GM23338 (cell line): Measurements from ENCODE around the gene L3MBTL4. TPM values are rescaled to one million over a fixed set of nuclear protein-coding genes. Genes with fewer than 3 reads are reported as not detected.
A peak's percentile ranks its signal among the peaks of the same experiment; 100 is the strongest.

Source experiments
- ATAC-seq: fragments of 200-7000 bp; cut with Tn5 transposase; 3 replicates; pipeline ENCODE4 v1.9.1; 2020
- DNase-seq: peaks from one replicate; pipeline ENCODE4 v3.0.0-alpha.2; 2015; ENCODE audit warnings: low spot score
- H2AFZ ChIP-seq: fragments of 200-600 bp; sonication (generic); 2 replicates; pipeline ENCODE4 v1.8.0; 2016; ENCODE audit warnings: antibody characterized with exemption, mild to moderate bottlenecking, moderate library complexity
- H3F3A ChIP-seq: fragments of 200-600 bp; sonication (generic); replicated peaks from 2 replicates; pipeline ENCODE4 v1.8.0; 2017; ENCODE audit warnings: antibody characterized with exemption, mixed run types, low read depth
- H3K27ac ChIP-seq: fragments of 200-600 bp; sonication (generic); 2 replicates; pipeline ENCODE4 v1.6.1; 2016; ENCODE audit warnings: low read depth
- H3K27me3 ChIP-seq: fragments of 200-600 bp; sonication (generic); 2 replicates; pipeline ENCODE4 v1.8.0; 2016; ENCODE audit warnings: mild to moderate bottlenecking, mixed run types, moderate library complexity; ENCODE audit not compliant: insufficient read depth
- H3K36me3 ChIP-seq: fragments of 200-600 bp; sonication (generic); 2 replicates; pipeline ENCODE4 v1.8.0; 2016; ENCODE audit warnings: mild to moderate bottlenecking; ENCODE audit not compliant: insufficient read depth
- H3K4me1 ChIP-seq: fragments of 200-600 bp; sonication (generic); 2 replicates; pipeline ENCODE4 v1.8.0; 2016; ENCODE audit warnings: mild to moderate bottlenecking, moderate library complexity; ENCODE audit not compliant: insufficient read depth
- H3K4me2 ChIP-seq: fragments of 200-600 bp; sonication (generic); 2 replicates; pipeline ENCODE4 v1.7.1; 2017; ENCODE audit warnings: mixed run types
- H3K4me3 ChIP-seq: fragments of 200-600 bp; sonication (generic); 2 replicates; pipeline ENCODE4 v1.6.1; 2016; ENCODE audit warnings: mixed run types
- H3K79me2 ChIP-seq: fragments of 200-600 bp; sonication (generic); replicated peaks from 2 replicates; pipeline ENCODE4 v1.8.0; 2017; ENCODE audit warnings: mild to moderate bottlenecking; ENCODE audit not compliant: insufficient read depth
- H3K9me2 ChIP-seq: fragments of 200-600 bp; sonication (generic); 2 replicates; pipeline ENCODE4 v1.8.0; 2017; ENCODE audit not compliant: insufficient read depth
- H4K20me1 ChIP-seq: fragments of 200-600 bp; sonication (generic); replicated peaks from 2 replicates; pipeline ENCODE4 v1.8.0; 2017; ENCODE audit warnings: mild to moderate bottlenecking; ENCODE audit not compliant: insufficient read depth
- H3K27ac Mint-ChIP-seq: 2 replicates; pipeline ENCODE4 v1.8.0; 2020; ENCODE audit warnings: inconsistent platforms, mild to moderate bottlenecking, moderate library complexity, mixed read lengths
- H3K27me3 Mint-ChIP-seq: 3 replicates; pipeline ENCODE4 v1.8.0; 2022; ENCODE audit warnings: low read depth, mild to moderate bottlenecking, moderate library complexity, mixed read lengths, inconsistent platforms; ENCODE audit not compliant: insufficient read depth, poor library complexity
- H3K36me3 Mint-ChIP-seq: 3 replicates; pipeline ENCODE4 v1.8.0; 2021; ENCODE audit warnings: low read depth, mild to moderate bottlenecking, inconsistent platforms, moderate library complexity, mixed read lengths
- H3K4me1 Mint-ChIP-seq: 3 replicates; pipeline ENCODE4 v1.8.0; 2020; ENCODE audit warnings: mild to moderate bottlenecking, inconsistent platforms, mixed read lengths
- H3K4me3 Mint-ChIP-seq: 3 replicates; pipeline ENCODE4 v1.8.0; 2021; ENCODE audit warnings: moderate library complexity, mild to moderate bottlenecking, inconsistent platforms, mixed read lengths
- H3K9me3 Mint-ChIP-seq: 3 replicates; pipeline ENCODE4 v1.8.0; 2020; ENCODE audit warnings: moderate library complexity, mild to moderate bottlenecking, inconsistent platforms, mixed read lengths
- CREB1 ChIP-seq: fragments of 250-450 bp; sonication (Bioruptor Pico); IDR thresholded peaks from 2 replicates; pipeline ENCODE4 v1.5.0; 2020; ENCODE audit warnings: low read depth, mild to moderate bottlenecking, moderate library complexity
- CTCF ChIP-seq, 2 experiments: fragments of 200-600 bp in 1 of 2; sonication (generic) in 1 of 2; conservative IDR thresholded peaks; 2 replicates each; pipeline versions ENCODE4 v1.5.1 to v1.6.1; 2016 to 2017; ENCODE audit warnings: antibody characterized with exemption in 2 of 2, low read depth in 2 of 2, mild to moderate bottlenecking in 2 of 2, moderate library complexity in 1 of 2
- EZH2phosphoT487 ChIP-seq: fragments of 200-600 bp; sonication (generic); IDR thresholded peaks from one replicate; pipeline ENCODE4 v1.8.1; 2018; ENCODE audit warnings: antibody characterized with exemption; ENCODE audit not compliant: unreplicated experiment
- NANOG ChIP-seq: IDR thresholded peaks from 2 replicates; pipeline ENCODE4 v1.6.1; 2016; ENCODE audit warnings: antibody characterized with exemption, borderline replicate concordance
- POLR2AphosphoS5 ChIP-seq: IDR thresholded peaks from 2 replicates; pipeline ENCODE4 v1.6.1; 2016; ENCODE audit warnings: antibody characterized with exemption, low read depth
- REST ChIP-seq: IDR thresholded peaks from one replicate; pipeline ENCODE4 v1.6.1; 2018; ENCODE audit warnings: antibody characterized with exemption; ENCODE audit not compliant: unreplicated experiment
- ZNF114 ChIP-seq: fragments of 250-450 bp; sonication (Bioruptor Pico); IDR thresholded peaks from 2 replicates; pipeline ENCODE4 v1.5.0; 2020; ENCODE audit warnings: mild to moderate bottlenecking, moderate library complexity
- polyA plus RNA-seq: library from polyadenylated mRNA; unstranded; fragments of >200 nt; fragmentation: Nextera tagmentation; extraction: Ambion mirVana; gene quantifications from 2 replicates; pipeline ENCODE4 v1.2.1, GENCODE V29; 2016
- total RNA-seq: library from RNA; depleted of rRNA; stranded (reverse); fragments of >200 nt; shearing (Covaris generic); gene quantifications from 2 replicates; pipeline ENCODE4 v1.2.3, GENCODE V29; 2014
- TF ChIP-seq, protein P1 (sequence below): fragments of 250-450 bp; sonication (Bioruptor Pico); IDR thresholded peaks from 2 replicates; pipeline ENCODE4 v1.5.0; 2020; ENCODE audit warnings: mild to moderate bottlenecking, moderate library complexity

Gene L3MBTL4
- total and polyA plus RNA-seq, 2 experiments from 2014 or later = 0.48 to 2.8 TPM

- no peak overlapping the region for H3K4me2 ChIP-seq
- no peak overlapping the region for H3K27ac ChIP-seq
- H3K4me1 Mint-ChIP-seq = no peaks in the 10 kb centered on the region
- no peaks in the 10 kb centered on the region for H3K9me3 Mint-ChIP-seq
- H3K4me3 Mint-ChIP-seq = no peak overlapping the region
- ATAC-seq = no peak
- DNase-seq = no peak
- no peaks in the 10 kb centered on the region for H3K36me3 ChIP-seq
- H3K27me3 Mint-ChIP-seq = no peaks in the 10 kb centered on the region
- H3K79me2 ChIP-seq = no peaks in the 10 kb centered on the region
- no peak overlapping the region for H3K27ac Mint-ChIP-seq
- no peaks in the 10 kb centered on the region for H4K20me1 ChIP-seq
- no peak for TF ChIP-seq EZH2phosphoT487
- 0 out of 4 replicates have a peak, but pooled peaks of 1 of the 2 experiments have one; percentile 9 for TF ChIP-seq CTCF (conservative IDR thresholded peaks at IDR 0.05; ENCODE audit: low read depth in 2 of 2)
- TF ChIP-seq POLR2AphosphoS5 = no peak
- H3F3A ChIP-seq = no peaks in the 10 kb centered on the region
- H2AFZ ChIP-seq = no peak overlapping the region
- H3K4me3 ChIP-seq = no peak overlapping the region
- H3K4me1 ChIP-seq = no peaks in the 10 kb centered on the region
- H3K9me2 ChIP-seq = no peaks in the 10 kb centered on the region
- H3K36me3 Mint-ChIP-seq = no peaks in the 10 kb centered on the region; the same call in 2 of the 3 replicates
- no peaks in the 10 kb centered on the region for H3K27me3 ChIP-seq
These were observed 99.0 kb downstream of the L3MBTL4 start for GRCh38 chr18:6315517-6316331.

- H3K27me3 Mint-ChIP-seq = no peaks in the 10 kb centered on the region
- no peak for TF ChIP-seq CREB1 (CRISPR knock-in tag)
- TF ChIP-seq NANOG = no peak
- TF ChIP-seq ZNF114 = no peak
- TF ChIP-seq, protein P1, sequence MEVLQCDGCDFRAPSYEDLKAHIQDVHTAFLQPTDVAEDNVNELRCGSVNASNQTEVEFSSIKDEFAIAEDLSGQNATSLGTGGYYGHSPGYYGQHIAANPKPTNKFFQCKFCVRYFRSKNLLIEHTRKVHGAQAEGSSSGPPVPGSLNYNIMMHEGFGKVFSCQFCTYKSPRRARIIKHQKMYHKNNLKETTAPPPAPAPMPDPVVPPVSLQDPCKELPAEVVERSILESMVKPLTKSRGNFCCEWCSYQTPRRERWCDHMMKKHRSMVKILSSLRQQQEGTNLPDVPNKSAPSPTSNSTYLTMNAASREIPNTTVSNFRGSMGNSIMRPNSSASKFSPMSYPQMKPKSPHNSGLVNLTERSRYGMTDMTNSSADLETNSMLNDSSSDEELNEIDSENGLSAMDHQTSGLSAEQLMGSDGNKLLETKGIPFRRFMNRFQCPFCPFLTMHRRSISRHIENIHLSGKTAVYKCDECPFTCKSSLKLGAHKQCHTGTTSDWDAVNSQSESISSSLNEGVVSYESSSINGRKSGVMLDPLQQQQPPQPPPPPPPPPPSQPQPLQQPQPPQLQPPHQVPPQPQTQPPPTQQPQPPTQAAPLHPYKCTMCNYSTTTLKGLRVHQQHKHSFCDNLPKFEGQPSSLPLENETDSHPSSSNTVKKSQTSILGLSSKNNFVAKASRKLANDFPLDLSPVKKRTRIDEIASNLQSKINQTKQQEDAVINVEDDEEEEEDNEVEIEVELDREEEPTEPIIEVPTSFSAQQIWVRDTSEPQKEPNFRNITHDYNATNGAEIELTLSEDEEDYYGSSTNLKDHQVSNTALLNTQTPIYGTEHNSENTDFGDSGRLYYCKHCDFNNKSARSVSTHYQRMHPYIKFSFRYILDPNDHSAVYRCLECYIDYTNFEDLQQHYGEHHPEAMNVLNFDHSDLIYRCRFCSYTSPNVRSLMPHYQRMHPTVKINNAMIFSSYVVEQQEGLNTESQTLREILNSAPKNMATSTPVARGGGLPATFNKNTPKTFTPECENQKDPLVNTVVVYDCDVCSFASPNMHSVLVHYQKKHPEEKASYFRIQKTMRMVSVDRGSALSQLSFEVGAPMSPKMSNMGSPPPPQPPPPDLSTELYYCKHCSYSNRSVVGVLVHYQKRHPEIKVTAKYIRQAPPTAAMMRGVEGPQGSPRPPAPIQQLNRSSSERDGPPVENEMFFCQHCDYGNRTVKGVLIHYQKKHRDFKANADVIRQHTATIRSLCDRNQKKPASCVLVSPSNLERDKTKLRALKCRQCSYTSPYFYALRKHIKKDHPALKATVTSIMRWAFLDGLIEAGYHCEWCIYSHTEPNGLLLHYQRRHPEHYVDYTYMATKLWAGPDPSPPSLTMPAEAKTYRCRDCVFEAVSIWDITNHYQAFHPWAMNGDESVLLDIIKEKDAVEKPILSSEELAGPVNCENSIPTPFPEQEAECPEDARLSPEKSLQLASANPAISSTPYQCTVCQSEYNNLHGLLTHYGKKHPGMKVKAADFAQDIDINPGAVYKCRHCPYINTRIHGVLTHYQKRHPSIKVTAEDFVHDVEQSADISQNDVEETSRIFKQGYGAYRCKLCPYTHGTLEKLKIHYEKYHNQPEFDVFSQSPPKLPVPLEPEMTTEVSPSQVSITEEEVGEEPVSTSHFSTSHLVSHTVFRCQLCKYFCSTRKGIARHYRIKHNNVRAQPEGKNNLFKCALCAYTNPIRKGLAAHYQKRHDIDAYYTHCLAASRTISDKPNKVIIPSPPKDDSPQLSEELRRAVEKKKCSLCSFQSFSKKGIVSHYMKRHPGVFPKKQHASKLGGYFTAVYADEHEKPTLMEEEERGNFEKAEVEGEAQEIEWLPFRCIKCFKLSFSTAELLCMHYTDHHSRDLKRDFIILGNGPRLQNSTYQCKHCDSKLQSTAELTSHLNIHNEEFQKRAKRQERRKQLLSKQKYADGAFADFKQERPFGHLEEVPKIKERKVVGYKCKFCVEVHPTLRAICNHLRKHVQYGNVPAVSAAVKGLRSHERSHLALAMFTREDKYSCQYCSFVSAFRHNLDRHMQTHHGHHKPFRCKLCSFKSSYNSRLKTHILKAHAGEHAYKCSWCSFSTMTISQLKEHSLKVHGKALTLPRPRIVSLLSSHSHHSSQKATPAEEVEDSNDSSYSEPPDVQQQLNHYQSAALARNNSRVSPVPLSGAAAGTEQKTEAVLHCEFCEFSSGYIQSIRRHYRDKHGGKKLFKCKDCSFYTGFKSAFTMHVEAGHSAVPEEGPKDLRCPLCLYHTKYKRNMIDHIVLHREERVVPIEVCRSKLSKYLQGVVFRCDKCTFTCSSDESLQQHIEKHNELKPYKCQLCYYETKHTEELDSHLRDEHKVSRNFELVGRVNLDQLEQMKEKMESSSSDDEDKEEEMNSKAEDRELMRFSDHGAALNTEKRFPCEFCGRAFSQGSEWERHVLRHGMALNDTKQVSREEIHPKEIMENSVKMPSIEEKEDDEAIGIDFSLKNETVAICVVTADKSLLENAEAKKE = no peak
- no peak for TF ChIP-seq REST
These were observed 101.3 kb downstream of the L3MBTL4 start for GRCh38 chr18:6313415-6313814.

More at GRCh38 chr18:6313415-6313814, 101.3 kb downstream of the L3MBTL4 start:
- no peak overlapping the region for H3K4me3 Mint-ChIP-seq
- no peaks in the 10 kb centered on the region; the same call in 2 of the 3 replicates for H3K36me3 Mint-ChIP-seq
- Histone ChIP-seq H3K4me1 (no peaks in the 10 kb centered on the region), H2AFZ (no peak overlapping the region), H3K4me2 (no peak overlapping the region), H4K20me1 (no peaks in the 10 kb centered on the region), H3K27ac (no peak overlapping the region), H3K36me3 (no peaks in the 10 kb centered on the region), H3K79me2 (no peaks in the 10 kb centered on the region), H3K4me3 (no peak overlapping the region), H3K27me3 (no peaks in the 10 kb centered on the region), H3F3A (no peaks in the 10 kb centered on the region), H3K9me2 (no peaks in the 10 kb centered on the region)
- H3K9me3 Mint-ChIP-seq = no peaks in the 10 kb centered on the region
- no peak overlapping the region for H3K27ac Mint-ChIP-seq
- H3K4me1 Mint-ChIP-seq = no peaks in the 10 kb centered on the region
- DNase-seq = no peak
- no peak for ATAC-seq
